NCI-H1092 (cell line): Measurements from ENCODE around the gene UACA.
"Not testable (repeated sequence)": the region's sequence is repeated elsewhere in the genome, so short reads cannot be mapped to it uniquely, and the experiment has no call there.

ENCODE experiments used
- DNase-seq: peaks from one replicate; lab custom pipeline; 2025; lab: John Stamatoyannopoulos, UW

UACA gene

GRCh38 chr15:70757627-70758026 is 5.7 kb downstream of the UACA start:
- DNase-seq, result no peak

DNA sequence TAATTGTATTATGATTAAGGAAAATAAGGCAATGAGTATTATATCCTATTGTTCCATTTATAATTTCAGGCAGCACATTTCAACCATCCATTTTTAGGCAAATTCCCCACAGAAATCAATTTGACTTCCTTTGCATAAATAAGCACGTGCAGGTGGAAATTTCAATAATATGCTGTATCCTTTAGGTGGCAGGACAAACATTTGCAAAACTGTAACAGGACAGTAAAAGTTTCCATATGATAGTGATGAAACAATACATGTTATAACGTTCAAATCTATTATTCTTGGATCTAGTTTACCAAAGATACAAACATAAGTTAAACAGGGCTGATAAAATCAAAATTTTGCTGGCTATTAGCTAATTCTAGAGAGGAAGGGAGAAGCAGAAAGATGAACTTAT is 8.5 kb downstream of the UACA start:
- DNase-seq, result no peak

- no peak for DNase-seq
These were observed 10.1 kb downstream of the UACA start for GRCh38 chr15:70753101-70753829.

- no peak for DNase-seq
These were observed 11.1 kb downstream of the UACA start for GRCh38 chr15:70752193-70752635.

DNA sequence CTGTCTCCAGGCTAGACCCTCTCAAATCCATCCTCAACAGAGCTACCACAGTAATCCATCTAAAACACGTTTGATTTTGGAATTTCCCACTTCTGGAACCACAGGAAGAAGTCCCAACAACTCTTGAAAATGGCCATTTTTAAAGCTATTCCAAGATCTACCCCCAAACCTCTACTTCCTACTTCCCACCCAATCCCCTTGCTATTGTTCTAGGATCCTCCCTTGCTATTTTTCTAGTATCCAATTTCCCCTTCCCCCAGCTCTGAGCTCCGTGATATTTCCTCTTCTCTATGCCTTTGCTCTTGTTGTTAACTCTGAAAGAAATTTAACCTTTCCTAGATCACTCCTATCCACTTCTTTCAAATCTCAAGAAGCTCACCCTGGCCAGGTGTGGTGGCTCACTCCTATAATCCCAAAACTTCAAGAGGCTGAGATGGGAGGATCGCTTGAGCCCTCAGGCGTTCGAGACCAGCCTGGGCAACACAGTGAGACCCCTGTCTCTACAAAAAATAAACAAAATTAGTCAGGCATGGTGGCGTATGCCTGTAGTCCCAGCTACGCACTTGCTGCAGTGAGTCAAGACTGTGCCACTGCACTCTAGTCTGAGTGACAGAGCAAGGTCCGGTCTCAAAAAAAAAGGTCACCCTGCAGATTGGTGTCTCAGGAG is 13.0 kb downstream of the UACA start:
- no peak for DNase-seq

DNA sequence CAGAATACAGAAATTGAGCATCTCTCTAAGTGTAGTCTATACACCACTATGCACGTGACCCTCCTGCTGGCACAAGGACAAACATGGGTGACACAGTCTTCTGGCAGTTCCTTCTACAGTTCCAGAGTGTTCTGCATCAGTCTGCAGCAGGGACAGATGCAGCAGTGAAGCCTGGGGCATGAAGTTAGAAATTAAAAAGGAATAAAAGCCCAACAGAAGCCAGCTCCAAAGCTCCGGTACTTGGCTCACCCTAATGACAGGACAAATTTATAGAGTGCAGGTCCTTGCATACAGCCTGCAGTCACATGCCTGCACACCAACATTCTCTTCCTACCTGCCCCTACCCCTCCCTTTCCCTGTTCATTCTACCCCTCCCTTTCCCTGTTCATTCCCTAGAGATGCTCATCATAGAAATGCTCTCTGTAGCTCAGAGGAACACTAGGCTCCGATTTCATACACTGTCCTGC is 15.0 kb downstream of the UACA start:
- DNase-seq, result no peak

DNA sequence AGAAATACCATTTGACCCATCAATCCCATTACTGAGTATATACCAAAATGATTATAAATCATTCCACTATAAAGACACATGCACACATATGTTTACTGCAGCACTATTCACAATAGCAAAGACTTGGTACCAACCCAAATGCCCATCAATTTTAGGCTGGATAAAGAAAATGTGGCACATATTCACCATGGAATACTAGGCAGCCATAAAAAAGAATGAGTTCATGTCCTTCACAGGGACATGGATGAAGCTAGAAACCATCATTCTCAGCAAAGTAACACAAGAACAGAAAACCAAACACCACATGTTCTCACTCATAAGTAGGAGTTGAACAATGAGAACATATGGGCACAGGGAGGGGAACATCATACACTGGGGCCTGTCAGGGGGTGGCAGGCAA is 16.8 kb downstream of the UACA start:
- not testable (repeated sequence) for DNase-seq

DNA sequence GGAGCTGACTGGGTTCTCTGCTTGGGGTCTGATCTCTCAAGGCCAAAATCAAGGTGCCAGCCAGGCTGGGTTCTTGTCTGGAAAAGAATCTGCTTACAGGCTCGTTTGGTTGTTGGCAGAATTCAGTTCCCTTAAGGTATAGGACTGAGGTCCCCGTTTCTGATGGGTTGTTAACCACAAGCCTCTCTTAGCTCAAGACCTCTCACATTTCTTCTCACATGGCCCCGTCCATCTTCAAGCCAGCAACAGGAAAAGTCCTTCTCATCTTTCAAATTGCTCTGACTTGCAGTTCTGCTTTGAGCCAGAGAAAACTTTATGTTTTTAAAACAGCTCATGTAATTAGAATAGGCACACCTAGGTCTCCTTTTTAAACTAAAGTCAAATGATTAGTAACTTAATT is 20.4 kb downstream of the UACA start:
- no peak for DNase-seq

- no peak for DNase-seq
These were observed 21.6 kb downstream of the UACA start for GRCh38 chr15:70741677-70742293.

DNA sequence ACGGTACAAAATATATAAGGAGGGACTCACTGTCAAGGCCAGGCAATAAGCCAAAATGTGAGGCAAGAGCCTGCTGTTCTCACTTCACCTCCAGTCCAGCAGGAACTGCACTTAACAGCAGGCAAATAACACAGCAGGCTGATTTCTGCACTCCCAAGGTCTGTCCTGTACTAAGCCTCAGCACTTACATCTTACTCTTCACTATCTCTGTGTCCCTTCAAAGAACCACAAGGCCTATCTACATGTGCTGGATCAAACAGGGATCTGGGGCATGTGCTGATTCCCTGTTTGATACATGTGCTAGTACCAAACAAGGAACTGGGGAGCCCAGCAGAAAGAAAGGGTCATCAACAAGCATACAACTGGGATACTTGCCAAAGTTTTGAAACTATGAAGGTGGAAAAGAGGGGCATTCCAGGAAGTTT is 22.2 kb downstream of the UACA start:
- no peak for DNase-seq

DNA sequence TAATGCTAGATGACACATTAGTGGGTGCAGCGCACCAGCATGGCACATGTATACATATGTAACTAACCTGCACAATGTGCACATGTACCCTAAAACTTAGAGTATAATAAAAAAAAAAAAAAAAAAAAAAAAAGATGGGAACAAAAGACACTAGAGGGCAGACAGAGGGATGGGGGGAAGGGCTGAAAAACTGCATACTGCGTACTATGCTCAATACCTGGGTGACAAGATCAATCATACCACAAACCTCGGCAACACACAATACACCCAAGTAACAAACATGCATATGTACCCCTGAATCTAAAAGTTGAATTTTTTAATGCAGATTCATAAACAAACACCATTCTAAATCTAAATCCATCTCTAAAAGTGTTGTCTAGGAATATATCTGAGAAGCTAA is 28.3 kb downstream of the UACA start:
- DNase-seq, result not testable (repeated sequence)

DNA sequence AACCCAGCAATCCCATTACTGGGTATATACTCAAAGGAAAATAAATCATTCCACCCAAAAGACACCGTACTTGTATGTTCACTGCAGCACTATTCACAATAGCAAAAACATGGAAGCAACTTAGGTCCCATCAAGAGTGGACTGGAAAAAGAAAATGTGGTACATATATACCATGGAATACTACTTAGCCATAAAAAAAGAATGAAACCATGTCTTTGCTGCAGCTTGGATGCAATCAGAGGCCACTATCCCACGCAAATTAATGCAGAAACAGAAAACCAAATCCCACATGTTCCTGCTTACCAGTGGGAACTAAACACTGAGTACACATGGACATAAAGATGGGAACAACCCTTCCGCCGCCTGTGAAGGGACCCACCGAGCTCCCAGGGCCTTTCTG is 34.2 kb downstream of the UACA start:
- no peak for DNase-seq

- no peak for DNase-seq
These were observed 36.6 kb downstream of the UACA start for GRCh38 chr15:70726753-70727152.

GRCh38 chr15:70723927-70724326 is 39.4 kb downstream of the UACA start:
- no peak for DNase-seq

- no peak for DNase-seq
These were observed 40.3 kb downstream of the UACA start for GRCh38 chr15:70723122-70723422.

DNA sequence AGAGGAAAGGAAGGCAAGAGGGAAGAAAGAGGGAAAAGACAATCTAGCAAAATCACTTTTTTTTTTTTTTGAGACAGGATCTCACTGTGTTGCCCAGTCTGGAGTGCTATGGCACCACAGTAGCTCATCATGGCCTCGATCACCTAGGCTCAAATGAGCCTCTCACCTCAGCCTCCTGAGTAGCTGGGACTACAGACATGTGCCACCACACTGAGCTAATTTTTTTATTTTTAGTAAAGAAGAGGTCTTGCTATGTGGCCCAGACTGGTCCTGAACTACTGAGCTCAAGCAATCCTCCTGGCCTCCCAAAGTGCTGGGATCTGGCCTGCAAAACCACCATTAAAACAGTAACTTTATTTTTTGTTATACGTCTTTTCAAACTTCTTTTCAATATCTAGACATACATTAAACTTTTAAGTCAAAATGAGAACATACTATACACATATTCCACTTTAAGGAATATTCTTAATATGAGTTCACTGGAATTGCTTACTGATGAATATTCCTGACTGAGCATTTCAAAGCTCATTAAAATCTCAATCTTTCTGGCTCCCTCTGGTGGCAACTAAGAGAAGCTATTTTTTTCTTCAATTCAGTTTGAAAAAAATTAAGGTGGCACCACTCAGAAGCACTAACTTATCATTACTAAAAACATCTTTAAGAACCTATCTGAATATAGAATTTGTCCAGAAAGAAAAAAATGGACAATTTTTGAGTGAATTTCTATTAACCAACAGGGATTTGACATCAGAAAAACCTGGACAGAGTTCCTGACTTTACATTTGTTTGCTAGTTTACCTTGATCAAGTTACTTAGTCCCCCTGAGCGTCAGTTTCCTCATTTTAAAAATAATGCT is 40.9 kb downstream of the UACA start:
- DNase-seq, result no peak

DNA sequence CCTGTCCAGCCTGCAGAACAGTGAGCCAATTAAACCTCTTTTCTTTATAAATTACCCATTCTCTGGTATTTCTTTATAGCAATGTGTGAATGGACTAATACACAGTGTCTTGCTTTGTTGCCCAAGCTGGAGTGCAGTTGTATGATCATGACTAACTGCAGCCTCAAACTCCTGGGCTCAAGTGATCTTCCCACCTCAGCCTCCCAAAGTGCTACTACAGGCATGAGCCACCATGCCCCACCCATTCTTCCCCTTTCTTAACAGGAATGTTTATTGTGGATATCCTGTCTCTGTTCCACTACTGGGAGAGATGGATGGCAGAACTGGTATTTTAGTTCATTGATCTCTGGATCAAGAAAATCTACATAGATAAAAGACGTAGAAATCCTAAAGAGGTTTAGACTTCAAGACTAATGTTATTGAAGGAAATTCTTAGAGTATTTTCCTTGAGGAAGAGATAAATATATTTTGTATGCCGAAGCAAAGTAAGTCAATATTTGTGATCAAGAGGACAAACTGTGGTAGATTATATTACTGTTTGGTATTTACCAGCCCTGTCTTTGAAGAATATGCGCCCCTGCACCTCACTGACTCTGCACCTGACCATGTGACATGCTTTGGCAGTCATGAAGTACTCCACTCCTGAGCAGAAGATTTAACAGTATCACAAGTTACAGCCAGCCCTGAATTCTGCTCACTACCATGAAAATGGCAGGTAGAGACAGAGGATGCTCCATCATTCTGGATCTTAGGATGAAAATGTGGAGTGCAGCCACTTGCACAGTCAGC is 42.9 kb downstream of the UACA start:
- DNase-seq, result no peak

- DNase-seq, result no peak
These were observed 46.0 kb downstream of the UACA start for GRCh38 chr15:70717237-70717793.

- DNase-seq, result no peak
These were observed 47.4 kb downstream of the UACA start for GRCh38 chr15:70715840-70716485.

DNA sequence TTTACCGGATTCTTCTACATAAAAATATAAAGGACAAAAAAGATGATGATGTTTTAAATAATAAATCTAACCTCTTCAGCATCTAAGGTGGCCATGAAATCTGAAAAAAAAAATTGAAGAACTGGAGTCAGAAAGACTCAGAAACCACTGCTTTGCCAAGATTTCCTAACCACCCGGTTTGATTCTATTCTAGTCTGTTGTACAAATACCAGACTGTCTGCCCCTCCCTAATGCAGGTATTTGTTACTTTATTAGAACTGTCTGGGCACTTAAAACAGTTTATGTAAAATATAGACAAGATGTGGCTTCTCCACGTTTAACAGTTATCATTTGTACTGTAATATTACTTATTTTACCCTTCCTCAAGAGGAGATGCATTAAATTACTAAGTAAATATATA is 48.8 kb downstream of the UACA start:
- no peak for DNase-seq

DNA sequence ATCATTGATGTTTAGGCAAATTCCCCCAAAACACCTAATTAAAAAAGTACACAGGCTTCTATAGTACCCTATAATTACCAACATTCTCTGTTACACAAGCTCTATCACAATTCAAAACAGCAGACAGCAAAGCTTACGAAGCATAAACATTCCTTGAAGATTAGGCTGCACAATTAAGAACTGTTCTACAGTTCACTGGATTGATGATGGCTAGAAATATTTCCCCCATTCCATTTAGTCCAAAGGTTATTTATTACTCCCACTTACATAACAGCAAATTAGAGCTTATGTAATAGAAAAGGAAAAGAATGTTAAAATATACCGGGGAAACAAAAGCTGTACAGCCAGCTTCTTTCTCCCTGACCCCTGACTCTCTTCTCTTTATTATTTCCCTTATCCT is 49.3 kb downstream of the UACA start:
- DNase-seq, result no peak
